Endodermal cell (in vitro differentiated cells): ENCODE measurements around the gene SART3. TPM values are rescaled to one million over a fixed set of nuclear protein-coding genes. Genes with fewer than 3 reads are reported as not detected.
A peak's percentile ranks its signal among the peaks of the same experiment; 100 is the strongest.

Source experiments
- DNase-seq: peaks from one replicate; pipeline ENCODE4 v3.0.0-alpha.2; 2017
- H3K27ac ChIP-seq: 2 replicates; pipeline ENCODE4 v1.5.1; 2013; ENCODE audit warnings: mild to moderate bottlenecking, low read depth, low read length, moderate library complexity
- H3K27me3 ChIP-seq: 2 replicates; pipeline ENCODE4 v1.6.1; 2013; ENCODE audit warnings: mild to moderate bottlenecking, low read length, moderate library complexity; ENCODE audit not compliant: insufficient read depth, control insufficient read depth, poor library complexity, severe bottlenecking
- H3K36me3 ChIP-seq: 2 replicates; pipeline ENCODE4 v1.7.0; 2013; ENCODE audit warnings: mild to moderate bottlenecking, low read length, moderate library complexity; ENCODE audit not compliant: control insufficient read depth, insufficient read depth
- H3K4me1 ChIP-seq: one replicate; pipeline ENCODE4 v1.7.0; 2013; ENCODE audit warnings: low read length; ENCODE audit not compliant: control insufficient read depth, insufficient read depth
- H3K4me3 ChIP-seq: 2 replicates; pipeline ENCODE4 v1.5.1; 2013; ENCODE audit warnings: mild to moderate bottlenecking, low read length, moderate library complexity
- H3K9ac ChIP-seq: 2 replicates; pipeline ENCODE4 v1.6.1; 2013; ENCODE audit warnings: mild to moderate bottlenecking, low read length, moderate library complexity; ENCODE audit not compliant: poor library complexity, severe bottlenecking; ENCODE audit errors: extremely low read depth
- H3K9me3 ChIP-seq: 2 replicates; pipeline ENCODE4 v1.6.1; 2013; ENCODE audit warnings: mild to moderate bottlenecking, low read length, moderate library complexity; ENCODE audit not compliant: control insufficient read depth
- H3K27ac Mint-ChIP-seq: 2 replicates; pipeline ENCODE4 v1.8.0; 2020; ENCODE audit warnings: mixed read lengths
- H3K27me3 Mint-ChIP-seq: 2 replicates; pipeline ENCODE4 v1.8.0; 2021; ENCODE audit warnings: mild to moderate bottlenecking, mixed read lengths; ENCODE audit not compliant: insufficient read depth
- H3K36me3 Mint-ChIP-seq: 2 replicates; pipeline ENCODE4 v1.8.0; 2020; ENCODE audit warnings: low read depth, mixed read lengths
- H3K4me1 Mint-ChIP-seq: 2 replicates; pipeline ENCODE4 v1.8.0; 2020; ENCODE audit warnings: mixed read lengths
- H3K4me3 Mint-ChIP-seq: 2 replicates; pipeline ENCODE4 v1.8.0; 2020; ENCODE audit warnings: mild to moderate bottlenecking, moderate library complexity, mixed read lengths
- H3K9me3 Mint-ChIP-seq: 2 replicates; pipeline ENCODE4 v1.8.0; 2020; ENCODE audit warnings: mild to moderate bottlenecking, mixed read lengths
- WGBS, 2 experiments: methylation state at CpG; one replicate each; pipeline versions ENCODE4 v1.1.5 to v1.1.7; 2013; ENCODE audit warnings: missing lambda C conversion rate in 2 of 2, mixed read lengths in 1 of 2; ENCODE audit not compliant: insufficient coverage in 1 of 2, insufficient read length in 1 of 2; 5-methylcytosine and 5-hydroxymethylcytosine counted together
- total RNA-seq, 2 donors: library from RNA; stranded (reverse); fragmentation: NEBNext Ultra II Directional in 1 of 2; extraction: Animal tissue kit (Norgen Biotek cat#: 25700) in 1 of 2; gene quantifications; 2 replicates in 1 of 2; 3 replicates in 1 of 2; pipeline ENCODE4 v1.2.1, GENCODE V29; 2021
- TF ChIP-seq, protein P1 (sequence below): fragments of 200-600 bp; sonication (generic); conservative IDR thresholded peaks from 2 replicates; pipeline ENCODE4 v1.5.0; 2021; ENCODE audit warnings: antibody characterized with exemption, mild to moderate bottlenecking

The SART3 gene
- total RNA-seq, 2 donors from 2014 or later = 83.5 to 86.2 TPM

DNA sequence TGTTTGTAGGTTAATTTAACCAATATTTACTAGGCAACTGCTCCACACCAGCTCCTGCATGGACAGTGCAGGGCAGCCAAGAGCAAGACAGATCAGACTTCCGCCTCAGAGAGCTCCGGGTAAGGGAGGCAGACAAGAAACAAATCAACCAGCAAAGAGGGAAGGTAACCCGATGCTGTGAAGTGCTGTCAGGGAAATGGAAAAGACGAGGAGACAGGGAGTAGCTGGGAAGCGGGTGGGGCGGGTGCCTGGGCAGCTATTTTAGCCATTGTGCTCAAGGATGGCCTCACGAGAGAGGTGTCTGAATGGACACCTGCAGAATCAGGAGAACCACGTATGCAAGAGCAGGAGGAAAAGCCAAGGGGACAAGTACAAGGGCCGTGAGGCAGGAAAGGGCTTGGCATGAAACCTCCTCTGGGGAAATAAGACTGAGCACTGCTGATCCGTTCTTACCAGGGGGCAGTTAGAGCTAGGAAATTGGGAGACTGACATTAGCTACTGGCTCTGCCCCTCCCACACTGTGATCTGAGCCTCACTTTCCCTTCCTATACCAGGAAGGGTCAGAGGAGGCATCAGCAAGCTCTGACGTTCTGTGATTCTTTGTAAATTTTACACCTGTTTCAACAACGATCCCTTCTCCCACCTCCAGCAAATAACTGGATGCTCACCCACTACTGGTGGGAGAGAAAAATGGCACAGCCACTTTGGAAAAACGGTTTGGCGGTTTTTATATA is 43.4 kb upstream of the SART3 start:
- Histone ChIP-seq H3K36me3 (no peaks in the 10 kb centered on the region), H3K4me1 (no peaks in the 10 kb centered on the region), H3K27me3 (no peaks in the 10 kb centered on the region), H3K4me3 (no peak overlapping the region), H3K9me3 (no peaks in the 10 kb centered on the region), H3K27ac (no peak overlapping the region), H3K9ac (no peak overlapping the region)
- TF ChIP-seq, protein P1, sequence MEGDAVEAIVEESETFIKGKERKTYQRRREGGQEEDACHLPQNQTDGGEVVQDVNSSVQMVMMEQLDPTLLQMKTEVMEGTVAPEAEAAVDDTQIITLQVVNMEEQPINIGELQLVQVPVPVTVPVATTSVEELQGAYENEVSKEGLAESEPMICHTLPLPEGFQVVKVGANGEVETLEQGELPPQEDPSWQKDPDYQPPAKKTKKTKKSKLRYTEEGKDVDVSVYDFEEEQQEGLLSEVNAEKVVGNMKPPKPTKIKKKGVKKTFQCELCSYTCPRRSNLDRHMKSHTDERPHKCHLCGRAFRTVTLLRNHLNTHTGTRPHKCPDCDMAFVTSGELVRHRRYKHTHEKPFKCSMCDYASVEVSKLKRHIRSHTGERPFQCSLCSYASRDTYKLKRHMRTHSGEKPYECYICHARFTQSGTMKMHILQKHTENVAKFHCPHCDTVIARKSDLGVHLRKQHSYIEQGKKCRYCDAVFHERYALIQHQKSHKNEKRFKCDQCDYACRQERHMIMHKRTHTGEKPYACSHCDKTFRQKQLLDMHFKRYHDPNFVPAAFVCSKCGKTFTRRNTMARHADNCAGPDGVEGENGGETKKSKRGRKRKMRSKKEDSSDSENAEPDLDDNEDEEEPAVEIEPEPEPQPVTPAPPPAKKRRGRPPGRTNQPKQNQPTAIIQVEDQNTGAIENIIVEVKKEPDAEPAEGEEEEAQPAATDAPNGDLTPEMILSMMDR = no peak
- H3K4me3 Mint-ChIP-seq = no peak overlapping the region
- 63 to 73% methylated on average over 12 to 14 of the region's 14 CpGs for WGBS, 2 experiments
- no peaks in the 10 kb centered on the region for H3K4me1 Mint-ChIP-seq
- no peak for DNase-seq
- H3K27ac Mint-ChIP-seq = peak overlapping the region; percentile 6
- no peaks in the 10 kb centered on the region for H3K9me3 Mint-ChIP-seq
- no peaks in the 10 kb centered on the region for H3K36me3 Mint-ChIP-seq
- no peaks in the 10 kb centered on the region for H3K27me3 Mint-ChIP-seq

- H3K36me3 Mint-ChIP-seq = no peaks in the 10 kb centered on the region
These were observed 42.8 kb upstream of the SART3 start for GRCh38 chr12:108603743-108604142.

DNA sequence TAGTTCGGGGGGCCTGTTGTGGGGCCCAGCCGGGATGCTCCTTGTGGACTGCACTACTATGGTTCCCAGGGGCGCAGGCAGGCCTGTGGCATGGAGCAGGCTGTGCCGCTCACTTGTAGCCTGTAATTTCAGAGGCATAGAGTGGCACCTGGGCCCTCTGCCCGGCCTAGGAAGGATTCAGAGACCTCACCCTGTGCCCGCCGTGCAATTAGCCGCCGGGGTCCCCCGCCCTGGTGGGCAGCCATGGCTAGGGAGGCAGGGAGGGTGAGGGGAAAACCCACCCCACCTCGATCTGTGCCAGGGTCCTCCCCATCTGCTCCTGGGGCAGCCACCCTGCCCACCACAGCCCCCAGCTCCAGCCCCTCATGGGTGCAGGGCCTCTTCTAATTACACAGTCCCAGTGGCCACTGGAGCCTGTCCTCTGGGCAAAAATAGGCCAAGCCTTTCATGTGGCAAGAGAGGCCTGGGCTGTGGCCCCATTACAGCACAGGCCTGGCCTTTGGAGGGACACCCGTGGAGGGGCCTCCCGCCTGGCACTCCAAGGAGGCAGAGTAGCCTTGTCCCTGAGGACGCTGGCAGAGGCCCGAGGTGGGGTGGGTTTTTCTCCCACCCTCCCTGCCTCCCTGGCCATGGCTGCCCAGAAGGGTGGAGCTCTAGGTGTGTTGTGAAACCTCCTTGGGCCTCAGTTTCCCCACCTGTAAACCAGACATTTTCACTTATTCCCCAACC is 42.2 kb upstream of the SART3 start:
- H3K36me3 ChIP-seq = no peaks in the 10 kb centered on the region
- H3K4me3 ChIP-seq = no peak overlapping the region
- TF ChIP-seq, protein P1 = no peak
- Mint-ChIP-seq H3K9me3 (no peaks in the 10 kb centered on the region), H3K4me1 (no peaks in the 10 kb centered on the region), H3K36me3 (no peaks in the 10 kb centered on the region), H3K4me3 (no peak overlapping the region), H3K27ac (no peak overlapping the region), H3K27me3 (peaks cover 2% of the 10 kb centered on the region)
- no peaks in the 10 kb centered on the region for H3K9me3 ChIP-seq
- WGBS, 2 experiments = 92 to 98% methylated on average over 7 to 15 of the region's 15 CpGs
- no peak overlapping the region for H3K27ac ChIP-seq
- no peak overlapping the region for H3K9ac ChIP-seq
- DNase-seq = no peak
- no peaks in the 10 kb centered on the region for H3K4me1 ChIP-seq
- no peaks in the 10 kb centered on the region for H3K27me3 ChIP-seq

More at GRCh38 chr12:108603743-108604142, 42.8 kb upstream of the SART3 start:
- Mint-ChIP-seq H3K4me1 (no peaks in the 10 kb centered on the region), H3K27me3 (peaks cover 2% of the 10 kb centered on the region), H3K4me3 (no peak overlapping the region), H3K27ac (no peak overlapping the region), H3K9me3 (no peaks in the 10 kb centered on the region)
- Histone ChIP-seq H3K4me3 (no peak overlapping the region), H3K9ac (no peak overlapping the region), H3K27ac (no peak overlapping the region), H3K4me1 (no peaks in the 10 kb centered on the region), H3K27me3 (no peaks in the 10 kb centered on the region), H3K9me3 (no peaks in the 10 kb centered on the region), H3K36me3 (no peaks in the 10 kb centered on the region)
- no peak for DNase-seq
- 90 to 95% methylated on average over 4 of the region's 4 CpGs for WGBS, 2 experiments
- TF ChIP-seq, protein P1 = no peak
